Omental fat pad (tissue), 4 donors: ENCODE results near the gene NCS1. TPM values are rescaled to one million over a fixed set of nuclear protein-coding genes. Genes with fewer than 3 reads are reported as not detected.

ENCODE experiments used
- ATAC-seq: fragments of 150-250 bp; one replicate; pipeline ENCODE4 v1.9.1; 2016; ENCODE audit warnings: mild to moderate bottlenecking, moderate library complexity; ENCODE audit not compliant: low FRiP score
- DNase-seq: peaks from one replicate; pipeline ENCODE4 v3.0.0-alpha.2; 2019; ENCODE audit warnings: low spot score
- total RNA-seq, 4 donors: library from RNA; depleted of rRNA; stranded (reverse); fragments of >200 nt; gene quantifications; one replicate each; pipeline ENCODE4 v1.1.0, GENCODE V29; 2016
- TF ChIP-seq, protein P1 (sequence below), 3 donors: fragments of 450-650 bp; IDR thresholded peaks; one replicate each; pipeline ENCODE4 v1.5.1; 2016 to 2017; ENCODE audit warnings: antibody characterized with exemption in 3 of 3, mild to moderate bottlenecking in 3 of 3, moderate library complexity in 2 of 3

NCS1 gene
- total RNA-seq, 4 donors from 2014 or later = 2.5 to 14.7 (median 4.0) TPM

- ATAC-seq (no peak), DNase-seq (no peak)
- TF ChIP-seq, protein P1, sequence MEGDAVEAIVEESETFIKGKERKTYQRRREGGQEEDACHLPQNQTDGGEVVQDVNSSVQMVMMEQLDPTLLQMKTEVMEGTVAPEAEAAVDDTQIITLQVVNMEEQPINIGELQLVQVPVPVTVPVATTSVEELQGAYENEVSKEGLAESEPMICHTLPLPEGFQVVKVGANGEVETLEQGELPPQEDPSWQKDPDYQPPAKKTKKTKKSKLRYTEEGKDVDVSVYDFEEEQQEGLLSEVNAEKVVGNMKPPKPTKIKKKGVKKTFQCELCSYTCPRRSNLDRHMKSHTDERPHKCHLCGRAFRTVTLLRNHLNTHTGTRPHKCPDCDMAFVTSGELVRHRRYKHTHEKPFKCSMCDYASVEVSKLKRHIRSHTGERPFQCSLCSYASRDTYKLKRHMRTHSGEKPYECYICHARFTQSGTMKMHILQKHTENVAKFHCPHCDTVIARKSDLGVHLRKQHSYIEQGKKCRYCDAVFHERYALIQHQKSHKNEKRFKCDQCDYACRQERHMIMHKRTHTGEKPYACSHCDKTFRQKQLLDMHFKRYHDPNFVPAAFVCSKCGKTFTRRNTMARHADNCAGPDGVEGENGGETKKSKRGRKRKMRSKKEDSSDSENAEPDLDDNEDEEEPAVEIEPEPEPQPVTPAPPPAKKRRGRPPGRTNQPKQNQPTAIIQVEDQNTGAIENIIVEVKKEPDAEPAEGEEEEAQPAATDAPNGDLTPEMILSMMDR (IDR thresholded peaks at IDR 0.05) = no peak
These were observed 93.4 kb downstream of the NCS1 start, which contains the start of gene HMCN2 for GRCh38 chr9:130265431-130266235. Gene HMCN2 (plus strand): TSS chr9:130265760. CDS start chr9:130265879, 119 bp downstream.

DNA sequence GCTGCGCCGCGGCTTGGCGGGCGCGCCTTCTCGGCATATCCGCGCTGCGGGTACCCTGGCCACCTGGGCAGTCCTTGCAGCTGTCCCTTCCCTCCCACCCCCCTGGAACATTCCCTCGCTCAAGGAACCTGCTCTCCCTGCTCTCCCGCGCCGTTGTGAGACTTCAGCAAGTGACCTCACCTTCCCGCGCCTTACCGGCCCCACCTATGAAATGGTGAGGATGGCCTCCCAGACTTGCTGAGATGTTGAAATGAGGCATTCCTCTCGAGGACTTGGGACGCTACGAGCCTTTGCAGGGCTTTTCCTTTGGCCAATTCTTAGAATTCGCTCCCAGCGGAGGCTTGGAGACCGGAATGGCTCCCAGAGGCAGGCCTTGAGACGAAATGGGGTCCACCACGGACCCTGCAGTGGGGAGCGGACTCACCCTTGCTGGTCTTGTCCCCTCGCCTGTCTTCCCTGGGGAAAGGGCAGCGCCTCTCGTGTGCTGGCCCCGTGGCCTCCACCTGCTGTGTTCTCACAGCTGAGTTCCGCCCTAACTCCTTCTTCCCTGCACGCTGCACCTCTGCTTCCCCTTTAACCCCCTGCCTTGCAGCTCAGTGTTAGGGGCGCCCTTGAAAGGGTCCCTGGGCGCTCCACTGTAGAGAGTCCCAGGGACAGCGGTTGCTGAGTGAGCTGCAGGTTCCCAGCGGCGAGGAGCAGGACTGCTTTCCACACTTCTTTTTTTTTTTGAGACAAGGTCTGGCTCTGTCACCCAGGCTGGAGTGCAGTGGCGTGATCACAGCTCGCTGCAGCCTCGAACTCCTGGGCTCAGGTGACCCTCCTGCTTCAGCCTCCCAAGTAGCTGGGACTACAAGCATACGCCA lies 94.3 kb downstream of the NCS1 start:
- ATAC-seq (no peak), DNase-seq (no peak)
- TF ChIP-seq, protein P1 (IDR thresholded peaks at IDR 0.05) = no peak

- TF ChIP-seq, protein P1 (IDR thresholded peaks at IDR 0.05) = no peak
- DNase-seq = no peak
- no peak for ATAC-seq
These were observed 95.7 kb downstream of the NCS1 start for GRCh38 chr9:130267930-130268329.

DNA sequence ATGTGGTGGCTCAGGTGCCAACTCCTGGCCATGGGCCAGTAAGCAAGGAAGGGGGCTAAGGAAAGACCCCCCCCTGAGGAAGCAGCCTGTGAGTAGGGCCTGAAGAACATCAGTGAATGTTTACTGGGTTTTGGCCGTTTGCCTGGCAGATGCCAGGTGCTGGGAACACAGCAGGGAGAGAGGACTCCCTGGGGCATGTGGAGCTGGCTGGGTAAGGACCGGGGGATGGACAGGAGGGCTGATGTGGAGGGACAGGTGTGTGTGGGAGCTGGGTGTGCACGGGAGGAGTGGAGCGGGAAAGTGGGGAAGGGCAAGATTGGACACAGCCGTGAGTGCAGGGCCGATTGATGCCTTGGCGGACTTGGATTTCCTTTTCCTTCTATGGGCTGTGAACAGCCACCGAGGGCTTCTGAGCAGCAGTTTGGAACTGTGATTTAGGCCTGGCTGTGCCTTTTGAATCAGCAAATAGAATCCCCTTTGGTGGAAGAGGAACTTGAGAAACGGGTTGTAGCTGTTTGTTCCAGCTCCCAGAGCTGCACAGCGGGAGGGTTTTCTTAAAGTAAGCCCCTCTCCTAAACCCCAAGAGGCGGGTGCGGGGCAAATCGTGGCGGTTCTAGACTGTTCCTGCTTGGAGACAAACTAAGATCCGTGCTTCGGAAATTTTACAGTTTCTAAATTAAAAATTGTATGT lies 96.5 kb downstream of the NCS1 start:
- ATAC-seq = no peak
- TF ChIP-seq, protein P1 (IDR thresholded peaks at IDR 0.05) = no peak
- DNase-seq = no peak

DNA sequence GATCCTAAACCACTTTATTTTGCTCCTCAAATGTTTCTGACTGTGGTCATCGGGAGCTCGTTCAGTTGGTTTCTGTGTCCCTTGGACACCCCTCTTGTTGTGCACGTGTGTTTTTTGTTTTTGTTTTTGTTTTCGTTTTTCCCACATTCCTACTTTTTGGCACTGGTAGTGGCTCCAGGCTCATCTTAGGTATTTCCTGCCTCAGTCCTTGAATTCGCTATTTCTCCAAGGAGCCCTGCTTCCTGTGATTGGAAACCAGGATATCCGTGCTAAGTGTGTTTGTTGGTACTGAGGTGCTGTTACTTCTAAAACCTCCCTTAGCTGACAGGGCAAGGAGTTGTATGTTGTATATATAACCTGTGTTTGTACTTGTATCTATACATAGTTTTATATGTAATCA lies 99.3 kb downstream of the NCS1 start:
- ATAC-seq = no peak
- DNase-seq = no peak
- TF ChIP-seq, protein P1 (IDR thresholded peaks at IDR 0.05) = no peak

GRCh38 chr9:130275156-130275555 lies 103.0 kb downstream of the NCS1 start:
- TF ChIP-seq, protein P1 (IDR thresholded peaks at IDR 0.05) = no peak
- ATAC-seq (no peak), DNase-seq (no peak)
